ENCODE measurements around the gene GPR65. TPM values are rescaled to one million over a fixed set of nuclear protein-coding genes. Genes with fewer than 3 reads are reported as not detected.

Gene GPR65, protein sequence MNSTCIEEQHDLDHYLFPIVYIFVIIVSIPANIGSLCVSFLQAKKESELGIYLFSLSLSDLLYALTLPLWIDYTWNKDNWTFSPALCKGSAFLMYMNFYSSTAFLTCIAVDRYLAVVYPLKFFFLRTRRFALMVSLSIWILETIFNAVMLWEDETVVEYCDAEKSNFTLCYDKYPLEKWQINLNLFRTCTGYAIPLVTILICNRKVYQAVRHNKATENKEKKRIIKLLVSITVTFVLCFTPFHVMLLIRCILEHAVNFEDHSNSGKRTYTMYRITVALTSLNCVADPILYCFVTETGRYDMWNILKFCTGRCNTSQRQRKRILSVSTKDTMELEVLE
- not detected for total RNA-seq (ENCODE audit: unreplicated experiment)
- long read RNA-seq: 0 reads

DNA sequence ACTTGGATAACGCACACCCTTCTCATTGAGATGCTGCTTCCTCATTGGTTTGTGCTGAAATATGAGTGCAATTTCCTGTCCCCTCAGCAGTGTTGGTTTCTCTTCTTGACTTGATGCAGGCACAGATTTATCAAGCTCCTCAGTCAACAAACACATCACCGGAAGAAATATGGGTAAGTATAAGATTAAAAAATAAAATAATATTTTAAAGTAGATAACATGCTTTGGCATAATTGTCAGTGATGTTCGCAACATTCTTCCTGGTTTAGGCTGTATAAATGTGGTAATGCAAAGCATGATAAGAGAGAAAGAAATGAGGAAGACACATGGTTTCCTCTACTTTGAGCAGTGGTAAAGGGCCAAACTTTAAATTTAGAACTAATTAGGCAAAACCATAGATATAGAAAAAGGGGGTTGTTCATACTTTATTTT, at the start of gene GPR65:
Gene GPR65 (plus strand): TSS at position 86 of the 432 bp plus-strand sequence. CDS start 5,713 bp downstream, outside the sequence.
- H3K4me3 Mint-ChIP-seq (ENCODE audit: unreplicated experiment): no peak within 1 kb of the TSS
- no peaks in the 10 kb centered on the region for H3K4me1 Mint-ChIP-seq (ENCODE audit: low read depth, unreplicated experiment)
- TF ChIP-seq, protein P1, sequence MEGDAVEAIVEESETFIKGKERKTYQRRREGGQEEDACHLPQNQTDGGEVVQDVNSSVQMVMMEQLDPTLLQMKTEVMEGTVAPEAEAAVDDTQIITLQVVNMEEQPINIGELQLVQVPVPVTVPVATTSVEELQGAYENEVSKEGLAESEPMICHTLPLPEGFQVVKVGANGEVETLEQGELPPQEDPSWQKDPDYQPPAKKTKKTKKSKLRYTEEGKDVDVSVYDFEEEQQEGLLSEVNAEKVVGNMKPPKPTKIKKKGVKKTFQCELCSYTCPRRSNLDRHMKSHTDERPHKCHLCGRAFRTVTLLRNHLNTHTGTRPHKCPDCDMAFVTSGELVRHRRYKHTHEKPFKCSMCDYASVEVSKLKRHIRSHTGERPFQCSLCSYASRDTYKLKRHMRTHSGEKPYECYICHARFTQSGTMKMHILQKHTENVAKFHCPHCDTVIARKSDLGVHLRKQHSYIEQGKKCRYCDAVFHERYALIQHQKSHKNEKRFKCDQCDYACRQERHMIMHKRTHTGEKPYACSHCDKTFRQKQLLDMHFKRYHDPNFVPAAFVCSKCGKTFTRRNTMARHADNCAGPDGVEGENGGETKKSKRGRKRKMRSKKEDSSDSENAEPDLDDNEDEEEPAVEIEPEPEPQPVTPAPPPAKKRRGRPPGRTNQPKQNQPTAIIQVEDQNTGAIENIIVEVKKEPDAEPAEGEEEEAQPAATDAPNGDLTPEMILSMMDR (IDR thresholded peaks at IDR 0.05; ENCODE audit: partially characterized antibody, unreplicated experiment): no peak
- no peak within 1 kb of the TSS for H3K27ac Mint-ChIP-seq (ENCODE audit: unreplicated experiment)
- H3K9me3 Mint-ChIP-seq (ENCODE audit: unreplicated experiment): no peaks in the 10 kb centered on the region
- H3K36me3 Mint-ChIP-seq (ENCODE audit: unreplicated experiment): no peaks in the 10 kb centered on the region
- DNase-seq: no peak
- H3K27me3 Mint-ChIP-seq (ENCODE audit: unreplicated experiment): no peaks in the 10 kb centered on the region

GRCh38 chr14:87955501-87955900, 49.4 kb upstream of the GPR65 start:
- Mint-ChIP-seq H3K9me3 (ENCODE audit: unreplicated experiment) (no peaks in the 10 kb centered on the region), H3K36me3 (ENCODE audit: unreplicated experiment) (peaks cover 6% of the 10 kb centered on the region), H3K27ac (ENCODE audit: unreplicated experiment) (no peak overlapping the region), H3K27me3 (ENCODE audit: unreplicated experiment) (no peaks in the 10 kb centered on the region), H3K4me3 (ENCODE audit: unreplicated experiment) (no peak overlapping the region), H3K4me1 (ENCODE audit: low read depth, unreplicated experiment) (peaks cover 3% of the 10 kb centered on the region)
- no peak for DNase-seq
- TF ChIP-seq, protein P1 (IDR thresholded peaks at IDR 0.05; ENCODE audit: partially characterized antibody, unreplicated experiment): no peak

DNA sequence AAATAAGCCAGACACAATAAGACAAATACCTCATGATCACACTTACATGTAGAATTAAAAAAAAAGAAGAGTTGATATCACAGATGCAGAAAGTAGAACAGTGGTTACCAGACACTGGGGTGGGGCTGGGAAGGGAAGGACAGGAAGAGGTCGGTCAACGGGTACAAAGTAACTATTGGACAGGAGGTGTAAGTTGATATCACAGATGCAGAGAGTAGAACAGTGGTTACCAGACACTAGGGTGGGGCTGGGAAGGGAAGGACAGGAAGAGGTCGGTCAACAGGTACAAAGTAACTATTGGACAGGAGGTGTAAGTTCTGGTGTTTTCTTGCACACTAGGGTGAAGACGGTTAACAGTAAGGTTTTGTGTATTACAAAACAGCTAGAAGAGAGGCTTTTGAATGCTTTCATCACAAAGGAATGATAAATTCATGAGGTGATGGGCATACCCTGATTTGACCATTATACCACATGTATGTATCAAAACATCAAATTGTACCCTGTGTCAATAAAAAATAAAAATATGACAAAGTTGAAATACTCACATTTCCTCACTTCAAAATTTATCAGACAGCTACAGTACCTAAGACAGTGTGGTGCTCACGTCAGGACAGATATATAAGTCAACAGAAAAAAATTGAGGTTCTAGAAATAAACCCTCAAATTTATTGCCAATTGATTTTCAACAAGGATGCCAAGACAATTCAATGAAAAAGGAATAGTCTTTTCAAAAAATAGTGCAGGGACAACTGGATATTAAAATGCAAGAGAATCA, 44.7 kb upstream of the GPR65 start:
- Mint-ChIP-seq H3K9me3 (ENCODE audit: unreplicated experiment) (no peaks in the 10 kb centered on the region), H3K4me3 (ENCODE audit: unreplicated experiment) (no peak overlapping the region), H3K4me1 (ENCODE audit: low read depth, unreplicated experiment) (peaks cover 3% of the 10 kb centered on the region), H3K27ac (ENCODE audit: unreplicated experiment) (no peak overlapping the region), H3K36me3 (ENCODE audit: unreplicated experiment) (peaks cover 12% of the 10 kb centered on the region), H3K27me3 (ENCODE audit: unreplicated experiment) (peaks cover 2% of the 10 kb centered on the region)
- DNase-seq: no peak
- TF ChIP-seq, protein P1 (IDR thresholded peaks at IDR 0.05; ENCODE audit: partially characterized antibody, unreplicated experiment): no peak

DNA sequence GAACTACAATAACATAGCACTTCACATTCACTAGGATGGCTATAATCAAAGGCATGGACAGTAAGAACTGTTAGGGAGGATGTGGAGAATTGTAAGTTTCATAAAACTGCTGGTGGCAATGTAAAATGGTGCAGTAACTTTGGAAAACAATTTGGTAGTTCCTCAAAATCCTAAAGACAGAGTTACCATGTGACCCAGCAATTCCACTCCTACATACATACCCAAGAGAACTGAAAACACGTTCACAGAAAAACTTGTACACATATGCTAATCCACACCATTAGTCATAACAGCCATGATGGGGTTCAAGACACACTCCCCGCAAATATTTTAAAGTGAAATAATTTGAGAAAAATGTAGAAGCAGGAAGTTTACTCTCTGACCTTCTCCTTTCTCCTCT, 43.7 kb upstream of the GPR65 start:
- Mint-ChIP-seq H3K27me3 (ENCODE audit: unreplicated experiment) (peaks cover 2% of the 10 kb centered on the region), H3K9me3 (ENCODE audit: unreplicated experiment) (no peaks in the 10 kb centered on the region), H3K36me3 (ENCODE audit: unreplicated experiment) (peaks cover 12% of the 10 kb centered on the region), H3K4me1 (ENCODE audit: low read depth, unreplicated experiment) (no peaks in the 10 kb centered on the region), H3K4me3 (ENCODE audit: unreplicated experiment) (no peak overlapping the region), H3K27ac (ENCODE audit: unreplicated experiment) (no peak overlapping the region)
- TF ChIP-seq, protein P1 (IDR thresholded peaks at IDR 0.05; ENCODE audit: partially characterized antibody, unreplicated experiment): no peak
- DNase-seq: no peak

DNA sequence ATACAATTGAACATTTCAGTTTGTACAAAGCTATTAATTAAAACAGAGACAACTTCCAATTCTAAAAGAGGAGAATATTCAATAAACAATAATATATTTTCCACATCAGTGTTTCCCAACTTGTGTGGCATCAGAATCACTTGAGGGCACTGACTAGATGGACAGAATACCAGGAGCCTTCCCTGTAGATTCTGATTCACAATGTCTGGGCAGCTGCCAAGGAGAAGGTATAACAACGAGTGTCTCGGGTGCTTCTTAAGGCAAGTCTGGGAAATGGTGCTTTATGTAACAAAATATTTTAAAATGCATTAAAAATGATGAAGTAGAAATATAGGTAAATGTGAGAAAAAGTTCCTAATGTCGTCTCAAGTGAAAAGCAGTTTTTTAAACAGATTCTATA, 38.1 kb upstream of the GPR65 start:
- TF ChIP-seq, protein P1 (IDR thresholded peaks at IDR 0.05; ENCODE audit: partially characterized antibody, unreplicated experiment): no peak
- Mint-ChIP-seq H3K27me3 (ENCODE audit: unreplicated experiment) (peaks cover 5% of the 10 kb centered on the region), H3K36me3 (ENCODE audit: unreplicated experiment) (no peaks in the 10 kb centered on the region), H3K9me3 (ENCODE audit: unreplicated experiment) (no peaks in the 10 kb centered on the region), H3K4me1 (ENCODE audit: low read depth, unreplicated experiment) (no peaks in the 10 kb centered on the region), H3K4me3 (ENCODE audit: unreplicated experiment) (no peak overlapping the region), H3K27ac (ENCODE audit: unreplicated experiment) (no peak overlapping the region)
- DNase-seq: no peak
